Inflammatory macrophage treated with lipopolysaccharide for 4 hours (primary cell): Measurements from ENCODE around the gene KIF20B.
A peak's percentile ranks its signal among the peaks of the same experiment; 100 is the strongest.
"Not testable (repeated sequence)": the region's sequence is repeated elsewhere in the genome, so short reads cannot be mapped to it uniquely, and the experiment has no call there.

Source experiments
- DNase-seq: peaks from one replicate; pipeline ENCODE4 v3.0.0-alpha.2; 2020

KIF20B gene

GRCh38 chr10:89782470-89782869, 81.1 kb downstream of the KIF20B start:
- DNase-seq, result no peak

DNA sequence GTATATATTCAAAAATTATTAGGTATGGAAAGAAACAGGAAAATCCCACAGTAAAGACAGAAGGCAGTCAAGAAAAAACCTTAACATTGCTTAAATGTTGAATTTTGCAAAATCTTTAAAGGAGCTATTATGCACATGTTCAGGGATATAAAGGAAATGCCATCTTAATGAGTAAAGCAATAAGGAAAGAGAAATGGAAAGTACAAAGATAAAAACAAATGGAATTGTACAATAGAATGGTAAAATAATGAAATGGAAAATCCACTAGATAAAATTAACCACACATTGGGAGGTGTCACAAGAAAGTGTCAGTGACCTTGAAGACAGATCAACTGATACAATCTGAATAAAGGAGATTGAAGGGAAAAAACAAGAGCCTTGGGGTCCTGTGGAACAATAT, 82.0 kb downstream of the KIF20B start:
- no peak for DNase-seq

GRCh38 chr10:89785095-89785494, 83.7 kb downstream of the KIF20B start:
- DNase-seq, result no peak

DNA sequence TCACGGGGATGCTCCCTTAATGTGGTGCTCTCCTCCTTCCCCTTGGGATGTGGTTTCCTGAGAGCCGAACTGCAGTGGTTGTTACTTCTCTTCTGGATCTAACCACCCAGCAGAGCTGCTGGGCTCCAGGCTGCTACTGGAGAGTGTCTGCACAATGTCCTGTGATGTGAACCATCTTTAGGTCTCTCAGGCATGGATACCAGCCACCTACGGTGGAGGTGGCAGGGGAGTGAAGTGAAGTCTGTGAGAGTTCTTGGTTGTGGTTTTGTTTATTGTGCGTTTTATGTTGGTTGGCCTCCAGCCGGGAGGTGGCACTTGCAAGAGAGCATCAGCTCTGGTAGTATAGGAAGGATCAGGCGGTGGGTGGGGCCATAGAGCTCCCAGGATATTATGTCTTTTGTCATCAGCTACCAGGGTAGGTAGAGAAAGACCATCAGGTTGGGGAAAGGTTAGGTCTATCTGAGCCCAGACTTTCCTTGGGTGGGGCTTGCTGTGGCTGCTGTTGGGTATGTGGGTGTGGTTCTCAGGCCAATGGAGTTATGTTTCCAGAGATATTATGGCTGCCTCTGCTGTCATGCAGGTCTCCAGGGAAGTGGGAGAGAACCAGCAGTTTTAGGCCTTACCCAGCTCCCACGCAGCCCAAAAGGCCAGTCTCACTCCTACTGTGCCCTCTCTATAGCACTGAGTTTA, 87.9 kb downstream of the KIF20B start:
- DNase-seq, result no peak

DNA sequence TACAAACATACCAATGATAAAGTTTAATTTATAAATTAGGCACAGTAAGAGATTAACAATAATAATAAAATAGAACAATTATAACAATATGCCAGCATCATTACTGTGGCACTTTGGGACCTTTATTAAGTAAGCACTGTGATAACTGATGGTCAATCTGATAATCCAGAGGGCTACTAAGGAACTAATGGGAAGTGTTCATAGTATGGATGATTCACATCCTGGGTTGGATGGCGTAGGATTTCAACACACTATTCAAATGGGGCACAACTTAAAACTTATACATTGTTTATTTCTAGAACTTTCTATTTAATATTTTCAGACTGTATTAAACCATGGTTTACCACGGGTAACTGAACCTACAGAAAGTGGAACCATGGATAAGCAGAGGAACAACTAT, 90.8 kb downstream of the KIF20B start:
- peak; percentile 23 for DNase-seq

DNA sequence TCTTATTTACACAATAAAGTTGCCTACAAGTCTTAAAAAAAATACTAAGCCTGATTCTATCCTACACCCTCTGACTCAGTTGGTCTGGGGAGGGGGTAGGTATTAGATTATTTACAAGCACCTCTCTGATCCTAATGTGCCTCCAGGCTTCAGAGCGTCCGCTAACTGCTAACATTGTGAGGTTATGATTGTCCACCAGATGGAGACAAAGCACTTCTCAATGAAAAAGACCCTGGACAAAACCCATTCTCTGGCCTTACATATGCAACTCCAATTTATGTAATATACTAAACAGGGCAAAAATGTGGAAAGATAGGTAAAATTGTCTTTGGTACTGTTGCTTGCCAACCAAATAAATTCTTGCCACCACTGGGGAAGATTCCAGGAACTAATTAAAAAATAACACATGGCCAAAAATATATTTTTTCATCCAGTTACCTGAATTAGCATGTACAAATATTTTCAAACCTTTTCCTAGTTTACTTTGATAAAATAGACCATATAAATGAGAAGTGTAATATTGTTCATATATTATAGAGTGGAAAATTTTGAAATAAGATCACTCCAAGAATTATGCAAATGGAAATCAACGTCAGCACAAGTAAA, 92.4 kb downstream of the KIF20B start:
- DNase-seq, result peak; percentile 67

DNA sequence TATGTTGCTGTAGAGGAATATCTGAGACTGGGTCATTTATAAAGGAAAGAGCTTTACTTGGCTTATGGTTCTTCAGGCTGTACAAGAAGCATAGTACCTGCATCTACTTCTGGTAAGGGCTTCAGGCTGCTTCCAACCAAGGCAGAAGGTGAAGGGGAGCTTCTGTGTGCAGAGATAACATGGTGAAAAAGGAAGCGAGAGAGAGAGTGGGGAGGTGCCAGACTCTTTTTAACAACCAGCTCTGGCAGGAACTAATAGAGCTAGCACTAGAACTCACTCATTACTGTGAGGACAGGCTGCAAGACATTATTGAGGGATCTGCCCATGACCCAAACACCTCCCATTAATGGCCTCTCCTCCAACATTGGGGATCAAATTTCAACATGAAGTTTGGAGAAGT, 94.5 kb downstream of the KIF20B start:
- DNase-seq, result no peak

DNA sequence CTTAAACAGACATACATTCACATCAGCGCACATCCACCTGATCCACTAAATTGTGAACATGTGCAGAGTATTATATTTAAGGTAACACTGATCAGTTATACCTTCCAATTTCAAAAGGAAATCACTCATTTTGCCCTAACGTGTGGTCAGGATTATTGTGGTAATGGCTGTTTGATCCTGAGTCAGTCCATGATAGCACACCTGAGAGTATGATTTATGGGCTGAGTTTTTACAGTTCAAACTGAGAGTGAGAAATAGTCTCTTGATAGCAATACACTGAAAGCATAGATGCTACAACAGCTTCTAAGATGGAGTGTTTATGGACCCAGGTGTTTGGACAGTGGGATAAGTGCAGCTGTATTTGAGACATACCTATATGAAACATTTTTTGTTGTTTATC, 96.7 kb downstream of the KIF20B start:
- DNase-seq, result no peak

- no peak for DNase-seq
Observed at GRCh38 chr10:89799573-89799972, 98.2 kb downstream of the KIF20B start.

- no peak for DNase-seq
Observed at GRCh38 chr10:89805599-89806013, 104.2 kb downstream of the KIF20B start.

DNA sequence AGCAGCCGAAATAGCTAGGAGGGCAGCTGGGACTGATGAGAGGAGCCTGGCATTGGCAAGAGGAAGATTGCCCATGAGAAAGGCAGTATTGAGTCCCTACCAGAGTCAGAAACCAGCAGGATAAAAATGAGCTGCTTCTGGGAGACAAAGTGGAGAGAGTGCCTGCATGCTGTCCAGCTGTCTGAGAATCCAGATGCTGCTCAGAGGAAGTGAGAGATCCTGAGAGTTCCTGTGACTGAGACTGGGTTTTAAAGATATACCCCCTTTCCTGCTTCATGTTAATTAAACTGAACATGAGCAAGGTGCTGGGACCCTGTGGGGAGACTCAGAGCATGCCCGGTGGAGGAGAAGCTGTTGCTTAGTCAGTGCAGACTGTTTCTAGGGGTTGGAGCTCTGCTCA, 107.5 kb downstream of the KIF20B start:
- no peak for DNase-seq

DNA sequence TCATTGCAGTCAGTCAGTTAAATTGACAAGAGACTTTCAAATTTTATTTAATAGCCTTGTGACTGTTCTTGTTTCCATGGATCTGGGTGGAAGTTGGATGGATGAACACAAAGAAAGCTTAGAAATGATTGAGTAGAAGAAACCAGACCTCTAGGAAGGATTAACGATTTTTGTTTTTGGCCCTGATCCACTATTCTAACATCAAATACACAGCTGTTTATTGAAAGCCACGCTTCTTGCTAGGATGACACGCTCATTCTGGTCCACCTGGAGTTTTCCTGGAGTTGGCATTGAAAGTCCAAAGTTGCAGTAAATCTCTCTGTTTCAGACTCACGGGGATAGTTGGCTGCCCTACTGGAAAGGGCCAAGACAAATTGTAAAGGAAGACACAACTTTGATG, 108.4 kb downstream of the KIF20B start:
- DNase-seq, result no peak

- no peak for DNase-seq
Observed at GRCh38 chr10:89810908-89811525, 109.6 kb downstream of the KIF20B start.

GRCh38 chr10:89813546-89813945, 112.2 kb downstream of the KIF20B start:
- no peak for DNase-seq

DNA sequence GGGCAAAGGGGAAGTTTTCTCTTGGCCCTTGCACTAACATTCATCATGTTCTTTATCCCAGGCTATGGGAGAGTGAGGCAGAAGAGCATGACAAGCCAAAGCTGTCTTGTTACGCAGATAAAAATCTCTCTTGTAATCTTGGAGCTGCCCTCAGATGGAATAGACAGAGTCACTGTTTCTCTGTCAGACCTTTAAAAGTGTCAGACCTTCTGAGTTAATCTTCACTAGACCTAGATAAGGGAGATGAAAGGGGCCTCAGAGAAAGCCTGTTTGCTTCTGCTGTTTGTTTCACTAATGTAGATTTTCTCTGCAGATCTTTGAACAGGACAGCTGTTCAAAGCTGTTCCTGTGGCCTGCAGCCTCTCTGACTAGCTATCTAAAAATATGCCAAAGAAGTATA, 112.9 kb downstream of the KIF20B start:
- DNase-seq, result no peak

GRCh38 chr10:89815049-89815853, 113.9 kb downstream of the KIF20B start:
- no peak for DNase-seq

DNA sequence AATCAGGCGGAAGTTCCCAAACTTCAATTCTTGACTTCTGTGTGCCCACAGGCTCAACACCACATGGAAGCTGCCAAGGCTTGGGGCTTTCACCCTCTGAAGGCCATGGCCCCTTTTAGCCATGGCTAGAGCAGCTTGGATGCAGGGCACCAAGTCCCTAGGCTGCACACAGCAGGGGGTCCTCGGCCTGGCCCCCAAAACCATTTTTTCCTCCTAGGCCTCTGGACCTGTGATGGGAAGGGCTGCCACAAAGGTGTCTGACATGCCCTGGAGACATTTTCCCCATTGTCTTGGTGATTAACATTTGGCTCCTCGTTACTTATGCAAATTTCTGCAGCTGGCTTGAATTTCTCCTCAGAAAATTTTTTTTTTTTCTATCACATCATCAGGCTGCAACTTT, 117.6 kb downstream of the KIF20B start:
- not testable (repeated sequence) for DNase-seq
